ENCODE measurements around the gene CSRNP3. TPM values are rescaled to one million over a fixed set of nuclear protein-coding genes. Genes with fewer than 3 reads are reported as not detected.
A peak's percentile ranks its signal among the peaks of the same experiment; 100 is the strongest.

Gene CSRNP3
- total RNA-seq, 1 donor from 2014 or later, result 4.0 TPM

DNA sequence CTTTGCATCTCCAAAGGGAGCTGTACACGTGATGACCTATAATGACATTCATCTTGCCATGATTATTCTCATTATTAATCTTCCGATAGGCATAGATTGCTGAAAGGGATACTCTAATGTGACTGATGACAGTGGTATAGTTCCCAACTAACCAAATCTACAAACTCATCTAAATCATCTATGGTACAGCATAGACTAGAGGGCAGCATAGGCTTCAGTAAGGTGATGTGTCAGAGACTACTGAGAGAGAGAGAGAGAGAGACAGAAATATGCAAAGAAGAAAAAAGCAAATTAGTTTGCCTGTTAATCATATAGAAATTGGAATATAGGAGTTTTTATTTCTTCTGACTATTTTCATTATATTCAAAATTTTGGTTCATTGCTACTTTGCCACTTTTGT lies 89.3 kb downstream of the CSRNP3 start:
- peaks cover 5% of the 10 kb centered on the region for H3K4me1 ChIP-seq
- no peak for DNase-seq
- intact Hi-C loops (cut with micrococcal nuclease), result no loop called here
- no peaks in the 10 kb centered on the region for H3K27me3 ChIP-seq (ENCODE audit: low read depth)
- no peak overlapping the region for H3K27ac ChIP-seq (replicated peaks)
- no peaks in the 10 kb centered on the region for H3K36me3 ChIP-seq
- H3K9me3 ChIP-seq (replicated peaks), result no peaks in the 10 kb centered on the region
- TF ChIP-seq, protein P1, sequence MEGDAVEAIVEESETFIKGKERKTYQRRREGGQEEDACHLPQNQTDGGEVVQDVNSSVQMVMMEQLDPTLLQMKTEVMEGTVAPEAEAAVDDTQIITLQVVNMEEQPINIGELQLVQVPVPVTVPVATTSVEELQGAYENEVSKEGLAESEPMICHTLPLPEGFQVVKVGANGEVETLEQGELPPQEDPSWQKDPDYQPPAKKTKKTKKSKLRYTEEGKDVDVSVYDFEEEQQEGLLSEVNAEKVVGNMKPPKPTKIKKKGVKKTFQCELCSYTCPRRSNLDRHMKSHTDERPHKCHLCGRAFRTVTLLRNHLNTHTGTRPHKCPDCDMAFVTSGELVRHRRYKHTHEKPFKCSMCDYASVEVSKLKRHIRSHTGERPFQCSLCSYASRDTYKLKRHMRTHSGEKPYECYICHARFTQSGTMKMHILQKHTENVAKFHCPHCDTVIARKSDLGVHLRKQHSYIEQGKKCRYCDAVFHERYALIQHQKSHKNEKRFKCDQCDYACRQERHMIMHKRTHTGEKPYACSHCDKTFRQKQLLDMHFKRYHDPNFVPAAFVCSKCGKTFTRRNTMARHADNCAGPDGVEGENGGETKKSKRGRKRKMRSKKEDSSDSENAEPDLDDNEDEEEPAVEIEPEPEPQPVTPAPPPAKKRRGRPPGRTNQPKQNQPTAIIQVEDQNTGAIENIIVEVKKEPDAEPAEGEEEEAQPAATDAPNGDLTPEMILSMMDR (IDR thresholded peaks at IDR 0.05; ENCODE audit: borderline replicate concordance), result no peak
- no peak overlapping the region for H3K4me3 ChIP-seq

DNA sequence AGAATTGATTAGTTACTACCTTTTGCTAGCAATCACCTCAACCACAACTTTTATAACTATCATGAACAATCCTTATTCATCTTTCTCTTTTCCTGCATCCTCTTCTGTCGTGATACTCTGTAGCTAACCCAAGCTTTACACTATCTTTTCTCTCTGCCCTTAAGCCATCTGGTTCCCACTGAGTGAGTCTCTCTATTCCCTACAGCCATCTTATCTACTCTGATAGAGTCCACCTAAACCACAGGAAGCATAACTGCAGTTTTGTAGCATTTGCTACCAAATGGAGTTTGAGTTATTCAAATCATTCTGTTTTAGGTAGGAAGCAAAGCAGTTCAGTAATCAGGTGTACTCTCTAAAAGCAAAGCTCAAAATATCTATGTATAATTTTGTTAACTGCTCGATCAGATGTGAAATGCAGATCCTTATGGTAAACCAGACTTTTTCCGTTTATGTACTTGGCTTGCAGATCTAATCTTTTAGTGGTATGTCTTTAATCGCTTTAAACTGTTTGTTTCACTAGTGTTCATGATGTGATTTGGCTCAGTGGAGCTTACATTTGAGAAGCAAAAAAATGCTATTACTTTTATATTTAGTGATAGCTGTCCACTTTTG lies 91.0 kb downstream of the CSRNP3 start:
- no peaks in the 10 kb centered on the region for H3K27me3 ChIP-seq (ENCODE audit: low read depth)
- no peak overlapping the region for H3K27ac ChIP-seq (replicated peaks)
- DNase-seq, result no peak
- intact Hi-C loops (cut with micrococcal nuclease), result no loop called here
- H3K36me3 ChIP-seq, result no peaks in the 10 kb centered on the region
- TF ChIP-seq, protein P1 (IDR thresholded peaks at IDR 0.05; ENCODE audit: borderline replicate concordance), result no peak
- H3K4me1 ChIP-seq, result peaks cover 5% of the 10 kb centered on the region
- H3K9me3 ChIP-seq (replicated peaks), result no peaks in the 10 kb centered on the region
- no peak overlapping the region for H3K4me3 ChIP-seq

DNA sequence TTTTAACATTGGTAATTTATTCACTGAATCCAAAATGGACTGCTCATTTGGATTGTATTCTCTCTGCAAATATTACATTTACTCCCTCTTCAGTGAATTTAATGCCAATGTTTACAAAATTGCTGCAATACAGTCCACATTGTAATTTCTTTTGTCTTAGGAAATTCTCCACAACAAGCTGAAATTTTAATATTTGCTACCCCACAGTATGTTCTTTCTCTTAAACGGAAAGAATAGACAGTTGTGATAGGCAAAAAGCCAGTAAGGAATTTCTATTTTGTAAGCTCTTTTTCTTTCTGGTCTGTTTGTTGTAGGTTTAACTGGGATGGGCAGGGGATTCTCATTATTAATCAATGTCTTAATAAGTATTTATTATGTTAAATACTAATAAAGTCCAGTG lies 92.0 kb downstream of the CSRNP3 start:
- Histone ChIP-seq H3K27ac (replicated peaks) (no peak overlapping the region), H3K9me3 (replicated peaks) (no peaks in the 10 kb centered on the region), H3K27me3 (ENCODE audit: low read depth) (no peaks in the 10 kb centered on the region), H3K36me3 (no peaks in the 10 kb centered on the region), H3K4me1 (peaks cover 5% of the 10 kb centered on the region), H3K4me3 (no peak overlapping the region)
- intact Hi-C loops (cut with micrococcal nuclease), result no loop called here
- DNase-seq, result no peak
- TF ChIP-seq, protein P1 (IDR thresholded peaks at IDR 0.05; ENCODE audit: borderline replicate concordance), result no peak

DNA sequence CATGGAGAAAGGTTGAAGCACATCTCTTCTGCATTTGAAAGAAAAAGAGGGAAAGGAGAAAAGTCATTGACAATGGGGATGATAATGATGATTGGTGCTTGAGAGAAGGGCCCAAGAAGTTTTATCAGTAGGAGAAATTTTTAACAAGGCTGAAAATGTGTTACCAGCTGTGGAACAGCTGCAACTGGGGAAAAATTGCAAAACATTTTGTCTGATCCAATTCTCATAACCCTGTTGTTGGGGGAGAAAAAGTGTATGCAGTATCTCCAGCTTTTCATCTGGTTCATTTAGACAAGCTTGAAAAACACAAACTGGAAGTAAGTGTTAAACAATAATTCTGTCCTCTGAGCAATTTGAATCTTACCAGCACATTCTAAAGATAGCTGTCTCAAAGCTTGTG lies 92.7 kb downstream of the CSRNP3 start:
- Histone ChIP-seq H3K27ac (replicated peaks) (peak overlapping the region; percentile 53), H3K4me1 (peaks cover 5% of the 10 kb centered on the region), H3K36me3 (no peaks in the 10 kb centered on the region), H3K27me3 (ENCODE audit: low read depth) (no peaks in the 10 kb centered on the region), H3K4me3 (no peak overlapping the region), H3K9me3 (replicated peaks) (no peaks in the 10 kb centered on the region)
- TF ChIP-seq, protein P1 (IDR thresholded peaks at IDR 0.05; ENCODE audit: borderline replicate concordance), result no peak
- intact Hi-C loops (cut with micrococcal nuclease), result no loop called here
- no peak for DNase-seq

DNA sequence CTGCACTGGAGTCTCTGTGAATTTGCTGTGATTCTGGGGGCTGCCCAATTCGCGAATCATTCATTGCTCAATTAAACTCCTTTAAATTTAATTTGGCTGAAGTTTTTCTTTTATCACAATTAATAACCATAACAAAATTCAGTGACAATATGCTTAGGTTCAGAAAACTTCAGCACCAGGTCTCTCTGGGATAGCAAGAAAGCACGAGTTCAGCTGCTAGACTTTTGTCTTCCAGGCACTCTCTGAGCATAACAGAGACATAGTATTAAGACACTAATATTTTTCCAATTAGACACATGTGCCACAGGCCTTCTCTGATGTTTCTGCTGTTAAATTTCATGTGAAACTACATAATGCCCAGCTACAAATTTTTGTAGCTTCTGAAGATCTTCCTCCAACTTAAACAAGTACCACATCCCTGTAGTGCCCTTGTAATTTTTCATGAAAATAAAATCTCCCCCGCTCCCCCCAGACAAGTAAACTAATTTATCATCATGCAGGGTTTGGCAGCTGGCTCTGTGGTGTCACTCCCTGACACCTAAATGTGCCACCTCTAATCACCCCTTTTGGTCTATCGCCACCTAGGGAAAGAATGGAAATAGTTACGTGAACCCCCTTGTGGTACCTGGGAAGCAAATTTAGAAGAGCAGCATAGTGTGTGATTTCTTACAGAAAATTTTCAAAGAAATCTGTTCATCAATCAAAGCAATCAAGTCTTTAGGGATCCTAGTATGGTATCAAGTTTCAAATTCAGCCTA lies 94.1 kb downstream of the CSRNP3 start:
- peaks cover 5% of the 10 kb centered on the region for H3K4me1 ChIP-seq
- intact Hi-C loops (cut with micrococcal nuclease), result no loop called here
- no peak overlapping the region for H3K27ac ChIP-seq (replicated peaks)
- no peak overlapping the region for H3K4me3 ChIP-seq
- DNase-seq, result no peak
- TF ChIP-seq, protein P1 (IDR thresholded peaks at IDR 0.05; ENCODE audit: borderline replicate concordance), result no peak
- H3K36me3 ChIP-seq, result no peaks in the 10 kb centered on the region
- H3K27me3 ChIP-seq (ENCODE audit: low read depth), result no peaks in the 10 kb centered on the region
- no peaks in the 10 kb centered on the region for H3K9me3 ChIP-seq (replicated peaks)
